Fibroblast of peridontal ligament (primary cell): ENCODE results near the gene ADAMTS17.
"Not testable (repeated sequence)": the region's sequence is repeated elsewhere in the genome, so short reads cannot be mapped to it uniquely, and the experiment has no call there.

Experiments
- DNase-seq: peaks from one replicate; pipeline ENCODE4 v3.0.0-alpha.2; 2010; ENCODE audit errors: extremely low read depth

ADAMTS17 gene

DNA sequence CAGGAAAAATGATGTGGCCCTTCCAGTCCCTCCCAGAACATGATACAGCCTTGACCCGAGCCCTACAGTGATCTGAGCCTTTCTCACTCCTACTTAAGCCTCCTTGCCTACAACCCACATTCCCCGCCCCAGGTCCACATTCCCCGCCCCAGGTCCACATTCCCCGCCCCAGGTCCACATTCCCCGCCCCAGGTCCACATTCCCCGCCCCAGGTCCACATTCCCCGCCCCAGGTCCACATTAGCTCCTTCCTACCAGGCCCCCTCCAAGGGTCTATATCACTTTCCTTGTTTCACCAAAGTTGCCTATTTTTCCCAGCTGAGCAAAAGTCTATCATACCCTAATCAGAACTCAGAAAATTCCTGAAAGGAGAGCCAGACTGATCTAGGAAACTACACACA, 2.3 kb downstream of the ADAMTS17 start:
- not testable (repeated sequence) for DNase-seq

GRCh38 chr15:100338971-100339444, 2.8 kb downstream of the ADAMTS17 start:
- DNase-seq, result peak; percentile 32

DNA sequence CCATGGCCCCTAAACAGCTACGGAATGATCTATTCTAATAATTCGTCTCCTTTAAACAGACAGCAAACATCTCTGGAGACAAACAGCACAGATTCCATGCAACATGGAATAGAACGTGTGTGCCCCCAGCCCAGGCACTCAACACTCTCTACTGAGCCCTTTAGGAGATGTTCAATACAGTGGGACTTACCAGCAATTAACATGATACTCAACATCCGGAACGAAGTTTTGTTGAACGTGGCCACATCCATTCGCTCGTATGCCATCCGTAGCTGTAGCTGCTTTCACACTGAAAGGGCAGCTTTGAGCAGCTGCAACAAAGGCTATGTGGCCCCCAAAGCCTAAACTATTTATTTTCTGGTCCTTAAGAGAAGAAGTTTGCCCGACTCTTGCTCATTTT, 3.5 kb downstream of the ADAMTS17 start:
- DNase-seq, result no peak

GRCh38 chr15:100337096-100338044, 4.4 kb downstream of the ADAMTS17 start:
- DNase-seq, result no peak

- DNase-seq, result no peak
These were observed 5.7 kb downstream of the ADAMTS17 start for GRCh38 chr15:100336061-100336460.

- no peak for DNase-seq
These were observed 6.3 kb downstream of the ADAMTS17 start for GRCh38 chr15:100335335-100335999.

- DNase-seq, result no peak
These were observed 6.9 kb downstream of the ADAMTS17 start for GRCh38 chr15:100334905-100335304.

GRCh38 chr15:100334456-100334855, 7.3 kb downstream of the ADAMTS17 start:
- no peak for DNase-seq

DNA sequence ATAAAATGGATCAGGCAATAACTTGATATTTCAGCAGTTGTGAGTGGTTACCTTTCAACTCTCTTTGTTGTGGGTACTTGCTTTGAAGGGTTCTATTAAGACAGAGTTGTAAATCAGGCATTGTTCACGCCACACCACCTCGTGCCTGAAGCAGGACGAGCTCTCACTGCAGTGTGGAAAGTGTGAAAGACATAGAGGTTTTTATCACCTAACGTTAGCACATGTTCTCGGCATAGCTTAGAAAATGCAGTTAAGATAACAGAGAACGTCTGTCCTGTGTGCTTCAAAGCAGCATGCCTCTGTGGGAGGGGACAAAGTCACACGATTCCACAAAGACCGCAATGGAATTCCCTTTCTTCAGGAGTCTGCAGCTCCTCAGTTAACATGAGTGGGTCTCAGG, 7.8 kb downstream of the ADAMTS17 start:
- no peak for DNase-seq

GRCh38 chr15:100333236-100333635, 8.5 kb downstream of the ADAMTS17 start:
- no peak for DNase-seq

GRCh38 chr15:100332721-100333120, 9.1 kb downstream of the ADAMTS17 start:
- DNase-seq, result no peak

DNA sequence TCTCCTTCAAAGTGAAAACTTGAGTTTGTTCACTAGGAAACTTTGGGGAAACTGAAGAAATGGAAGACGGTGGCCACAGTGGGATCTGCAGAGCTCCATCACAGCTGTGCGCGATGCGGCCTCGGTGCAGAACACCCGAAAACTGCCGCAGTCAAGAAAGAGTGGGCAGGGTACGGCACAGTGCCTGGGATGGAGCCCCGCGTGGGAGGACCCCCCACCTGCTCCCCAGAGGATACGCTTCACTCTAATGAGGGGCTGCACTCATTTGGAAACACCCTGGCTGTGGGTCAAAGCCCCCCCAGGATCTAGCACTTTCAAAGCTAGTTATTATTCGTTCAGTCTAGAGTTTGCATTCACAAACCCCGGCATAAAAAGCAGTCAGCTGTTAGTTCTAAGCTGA, 9.5 kb downstream of the ADAMTS17 start:
- no peak for DNase-seq

DNA sequence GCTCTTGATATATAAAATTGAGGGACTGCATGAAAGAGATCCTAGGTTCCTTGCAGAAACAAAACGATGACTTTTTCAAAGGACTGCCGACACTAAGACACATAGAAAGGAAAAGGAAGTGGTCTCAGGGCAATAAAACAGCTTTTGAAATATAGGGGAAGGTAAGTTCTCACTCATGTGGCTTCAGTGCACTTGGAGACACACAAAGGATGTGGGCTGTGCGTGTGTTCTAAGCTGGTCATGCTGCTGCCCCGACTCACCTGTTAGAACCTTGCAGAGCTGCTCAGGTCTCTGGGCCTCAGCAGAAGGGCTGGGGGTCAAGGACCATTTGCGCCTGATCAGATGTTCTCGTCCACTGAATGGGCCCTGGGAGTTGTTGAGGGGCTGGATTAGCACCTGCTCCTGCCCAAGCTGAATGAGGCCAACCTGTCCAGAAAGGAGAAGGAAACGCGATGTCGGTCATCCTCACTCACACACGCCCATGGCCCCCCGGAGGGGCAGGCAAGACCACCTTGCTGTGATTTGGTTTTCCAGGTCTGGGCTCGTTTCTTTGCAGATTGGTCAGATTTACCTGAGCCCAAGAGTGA, 11.1 kb downstream of the ADAMTS17 start:
- no peak for DNase-seq

DNA sequence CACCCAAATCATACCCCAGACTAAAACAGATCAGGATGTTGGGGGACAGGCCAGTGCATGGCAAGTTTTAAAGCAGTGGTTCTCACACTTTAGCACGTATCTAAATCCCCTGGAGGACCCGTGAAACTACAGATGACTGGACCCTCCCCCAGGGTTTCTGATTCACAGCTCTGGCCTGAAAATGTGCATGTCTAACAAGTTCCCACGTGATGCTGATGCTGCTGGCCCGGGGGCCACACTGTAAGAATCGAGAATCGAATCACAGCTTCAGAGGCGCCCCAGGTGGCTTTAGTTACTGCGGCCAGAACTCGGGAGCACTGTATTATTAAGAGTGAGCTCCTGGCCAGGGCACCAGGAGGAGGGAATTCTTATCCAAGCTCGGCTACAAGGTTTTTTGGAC, 11.6 kb downstream of the ADAMTS17 start:
- no peak for DNase-seq

DNA sequence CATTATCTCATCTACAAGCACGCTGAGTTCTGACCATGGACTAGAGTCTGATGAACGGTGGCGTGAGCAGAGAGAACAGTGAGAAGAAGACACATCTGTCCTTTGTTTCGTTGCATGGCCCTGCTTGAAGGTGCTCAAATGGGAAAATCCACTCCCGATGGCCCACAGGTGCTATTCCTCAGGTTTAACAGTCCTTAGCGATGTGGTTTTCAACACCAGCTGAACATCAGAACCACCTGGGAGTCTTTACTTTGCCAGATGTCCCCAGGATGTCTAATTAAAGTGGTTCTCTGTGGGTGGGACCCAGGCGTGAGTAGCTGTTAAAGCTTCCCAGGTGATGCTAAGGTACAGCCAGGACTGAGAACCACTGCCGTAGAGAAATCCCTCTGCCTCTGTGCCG, 13.0 kb downstream of the ADAMTS17 start:
- no peak for DNase-seq

- DNase-seq, result no peak
These were observed 22.9 kb downstream of the ADAMTS17 start for GRCh38 chr15:100318880-100319279.

DNA sequence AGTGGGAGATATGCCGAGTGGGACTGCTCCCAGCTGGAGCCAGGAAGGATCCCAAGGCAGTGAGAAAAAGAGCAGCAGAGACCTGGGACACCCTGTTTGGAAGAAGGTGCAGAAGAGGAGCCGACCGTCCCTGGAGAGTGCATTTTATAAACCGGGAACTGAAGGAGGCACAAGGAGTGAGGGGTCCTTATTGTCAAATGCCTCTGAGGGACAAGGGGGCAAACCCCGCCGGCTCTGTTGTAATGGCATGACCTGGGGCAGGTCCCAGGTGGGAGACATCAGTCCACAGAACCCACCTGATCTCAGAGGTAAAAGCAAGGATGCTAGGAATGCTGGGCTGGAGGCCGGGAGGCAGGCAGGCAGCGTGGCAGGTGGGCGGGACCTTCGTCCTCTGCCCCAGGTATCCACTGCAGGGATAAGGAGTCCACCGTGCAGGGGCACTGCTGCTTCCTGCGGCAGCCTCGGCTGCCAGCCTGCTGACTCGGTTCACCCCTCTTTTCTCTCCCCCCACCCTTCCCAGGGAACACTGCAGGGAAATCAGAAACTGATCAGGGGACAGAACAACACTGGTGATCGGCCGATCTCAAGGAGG, 26.9 kb downstream of the ADAMTS17 start:
- no peak for DNase-seq

- DNase-seq, result no peak
These were observed 29.8 kb downstream of the ADAMTS17 start for GRCh38 chr15:100311833-100312476.

GRCh38 chr15:100311154-100311625, 30.6 kb downstream of the ADAMTS17 start:
- no peak for DNase-seq

DNA sequence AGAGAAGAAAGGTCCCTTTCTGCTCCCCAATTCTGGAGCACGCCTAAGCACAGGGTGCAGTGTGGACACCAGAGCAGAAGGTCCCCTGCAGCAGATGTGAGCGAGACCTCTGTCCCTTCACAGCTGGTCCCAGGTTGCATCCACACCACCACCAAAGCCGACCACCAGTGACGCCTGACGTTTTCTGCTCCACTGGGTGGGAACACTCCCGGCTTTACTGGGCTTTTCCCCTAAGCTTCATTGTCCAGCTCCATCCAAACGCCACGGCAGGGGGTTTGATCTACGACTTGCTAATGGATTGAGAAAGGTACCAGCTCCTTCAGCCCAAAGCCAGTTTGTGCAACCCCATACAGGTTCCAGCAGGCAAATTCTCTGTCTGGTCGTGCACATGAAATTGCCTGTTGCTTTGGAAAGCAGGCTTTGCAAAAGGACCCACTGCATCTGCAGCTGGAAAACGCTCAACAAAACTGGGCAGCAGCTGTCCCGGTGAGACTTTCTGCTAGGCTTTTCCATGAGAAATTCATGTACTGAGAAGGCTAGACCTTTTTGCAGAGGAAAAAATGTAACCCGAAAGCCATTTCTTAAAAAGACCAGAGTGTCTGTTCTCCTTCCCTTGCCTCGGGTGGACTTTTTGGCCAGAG, 31.1 kb downstream of the ADAMTS17 start:
- no peak for DNase-seq

- DNase-seq, result no peak
These were observed 31.8 kb downstream of the ADAMTS17 start for GRCh38 chr15:100310041-100310405.
